ENCODE measurements around the gene CEBPZOS.

CEBPZOS gene

GRCh38 chr2:37171624-37171950, 24.7 kb upstream of the CEBPZOS start:
- Histone ChIP-seq H3K9ac (ENCODE audit: low read length) (no peak overlapping the region), H3K27me3 (ENCODE audit: control insufficient read depth in 1 of 2, insufficient read depth in 2 of 2, low read length in 2 of 2) (no peaks in the 10 kb centered on the region), H3K4me1 (ENCODE audit: insufficient read depth, low read length) (no peaks in the 10 kb centered on the region), H3K27ac (ENCODE audit: low read depth, low read length) (no peak overlapping the region), H3K36me3 (ENCODE audit: insufficient read depth, low read length) (no peaks in the 10 kb centered on the region), H3K4me3 (ENCODE audit: low read depth in 1 of 2, low read length in 2 of 2) (no peak overlapping the region), H3K9me3 (ENCODE audit: low read length) (no peaks in the 10 kb centered on the region)

- Histone ChIP-seq H3K9ac (ENCODE audit: low read length) (no peak overlapping the region), H3K4me3 (ENCODE audit: low read depth in 1 of 2, low read length in 2 of 2) (no peak overlapping the region), H3K36me3 (ENCODE audit: insufficient read depth, low read length) (no peaks in the 10 kb centered on the region), H3K9me3 (ENCODE audit: low read length) (no peaks in the 10 kb centered on the region), H3K27me3 (ENCODE audit: control insufficient read depth in 1 of 2, insufficient read depth in 2 of 2, low read length in 2 of 2) (no peaks in the 10 kb centered on the region), H3K27ac (ENCODE audit: low read depth, low read length) (no peak overlapping the region), H3K4me1 (ENCODE audit: insufficient read depth, low read length) (no peaks in the 10 kb centered on the region)
Observed at GRCh38 chr2:37173741-37174140, 22.6 kb upstream of the CEBPZOS start.

- H3K9me3 ChIP-seq (ENCODE audit: low read length), result no peaks in the 10 kb centered on the region
- no peak overlapping the region for H3K9ac ChIP-seq (ENCODE audit: low read length)
- no peaks in the 10 kb centered on the region for H3K36me3 ChIP-seq (ENCODE audit: insufficient read depth, low read length)
- H3K27ac ChIP-seq (ENCODE audit: low read depth, low read length), result no peak overlapping the region
- no peak overlapping the region for H3K4me3 ChIP-seq (ENCODE audit: low read depth in 1 of 2, low read length in 2 of 2)
- no peaks in the 10 kb centered on the region for H3K27me3 ChIP-seq (ENCODE audit: control insufficient read depth in 1 of 2, insufficient read depth in 2 of 2, low read length in 2 of 2)
- no peaks in the 10 kb centered on the region for H3K4me1 ChIP-seq (ENCODE audit: insufficient read depth, low read length)
Observed at GRCh38 chr2:37180006-37180639, 16.2 kb upstream of the CEBPZOS start.

- no peak overlapping the region for H3K9ac ChIP-seq (ENCODE audit: low read length)
- H3K4me1 ChIP-seq (ENCODE audit: insufficient read depth, low read length), result no peaks in the 10 kb centered on the region
- H3K36me3 ChIP-seq (ENCODE audit: insufficient read depth, low read length), result no peaks in the 10 kb centered on the region
- no peaks in the 10 kb centered on the region for H3K27me3 ChIP-seq (ENCODE audit: control insufficient read depth in 1 of 2, insufficient read depth in 2 of 2, low read length in 2 of 2)
- H3K27ac ChIP-seq (ENCODE audit: low read depth, low read length), result no peak overlapping the region
- H3K4me3 ChIP-seq (ENCODE audit: low read depth in 1 of 2, low read length in 2 of 2), result no peak overlapping the region
- no peaks in the 10 kb centered on the region for H3K9me3 ChIP-seq (ENCODE audit: low read length)
Observed at GRCh38 chr2:37180640-37181039, 15.7 kb upstream of the CEBPZOS start.

GRCh38 chr2:37181726-37182684, 14.3 kb upstream of the CEBPZOS start:
- H3K27ac ChIP-seq (ENCODE audit: low read depth, low read length), result no peak overlapping the region
- H3K4me1 ChIP-seq (ENCODE audit: insufficient read depth, low read length), result no peaks in the 10 kb centered on the region
- H3K9me3 ChIP-seq (ENCODE audit: low read length), result no peaks in the 10 kb centered on the region
- no peaks in the 10 kb centered on the region for H3K36me3 ChIP-seq (ENCODE audit: insufficient read depth, low read length)
- H3K27me3 ChIP-seq (ENCODE audit: control insufficient read depth in 1 of 2, insufficient read depth in 2 of 2, low read length in 2 of 2), result no peaks in the 10 kb centered on the region
- H3K4me3 ChIP-seq (ENCODE audit: low read depth in 1 of 2, low read length in 2 of 2), result no peak overlapping the region
- H3K9ac ChIP-seq (ENCODE audit: low read length), result no peak overlapping the region

GRCh38 chr2:37188570-37188969, 7.7 kb upstream of the CEBPZOS start, which contains the start of gene SULT6B1:
Gene SULT6B1 (minus strand): TSS chr2:37188670. CDS start chr2:37188640, 30 bp downstream.
- no peak within 1 kb of the TSS for H3K9ac ChIP-seq (ENCODE audit: low read length)
- H3K4me3 ChIP-seq (ENCODE audit: low read depth in 1 of 2, low read length in 2 of 2), result no peak within 1 kb of the TSS
- no peaks in the 10 kb centered on the region for H3K36me3 ChIP-seq (ENCODE audit: insufficient read depth, low read length)
- H3K27me3 ChIP-seq (ENCODE audit: control insufficient read depth in 1 of 2, insufficient read depth in 2 of 2, low read length in 2 of 2), result no peaks in the 10 kb centered on the region
- H3K27ac ChIP-seq (ENCODE audit: low read depth, low read length), result no peak within 1 kb of the TSS
- H3K4me1 ChIP-seq (ENCODE audit: insufficient read depth, low read length), result no peaks in the 10 kb centered on the region
- no peaks in the 10 kb centered on the region for H3K9me3 ChIP-seq (ENCODE audit: low read length)

- Histone ChIP-seq H3K4me1 (ENCODE audit: insufficient read depth, low read length) (no peaks in the 10 kb centered on the region), H3K27ac (ENCODE audit: low read depth, low read length) (no peak overlapping the region), H3K27me3 (ENCODE audit: control insufficient read depth in 1 of 2, insufficient read depth in 2 of 2, low read length in 2 of 2) (no peaks in the 10 kb centered on the region), H3K36me3 (ENCODE audit: insufficient read depth, low read length) (no peaks in the 10 kb centered on the region), H3K9ac (ENCODE audit: low read length) (no peak overlapping the region), H3K4me3 (ENCODE audit: low read depth in 1 of 2, low read length in 2 of 2) (no peak overlapping the region), H3K9me3 (ENCODE audit: low read length) (no peaks in the 10 kb centered on the region)
Observed at GRCh38 chr2:37189452-37190153, 6.7 kb upstream of the CEBPZOS start.

- no peak overlapping the region for H3K27ac ChIP-seq (ENCODE audit: low read depth, low read length)
Observed at GRCh38 chr2:37190290-37190689, 6.0 kb upstream of the CEBPZOS start.

GRCh38 chr2:37191253-37191652, 5.0 kb upstream of the CEBPZOS start:
- H3K9ac ChIP-seq (ENCODE audit: low read length), result no peak overlapping the region
- no peaks in the 10 kb centered on the region for H3K27me3 ChIP-seq (ENCODE audit: control insufficient read depth in 1 of 2, insufficient read depth in 2 of 2, low read length in 2 of 2)
- H3K4me1 ChIP-seq (ENCODE audit: insufficient read depth, low read length), result peaks cover 4% of the 10 kb centered on the region
- no peaks in the 10 kb centered on the region for H3K9me3 ChIP-seq (ENCODE audit: low read length)
- H3K36me3 ChIP-seq (ENCODE audit: insufficient read depth, low read length), result no peaks in the 10 kb centered on the region
- H3K27ac ChIP-seq (ENCODE audit: low read depth, low read length), result no peak overlapping the region
- H3K4me3 ChIP-seq (ENCODE audit: low read depth in 1 of 2, low read length in 2 of 2), result no peak overlapping the region

More at GRCh38 chr2:37190290-37190689, 6.0 kb upstream of the CEBPZOS start:
- Histone ChIP-seq H3K9me3 (ENCODE audit: low read length) (no peaks in the 10 kb centered on the region), H3K9ac (ENCODE audit: low read length) (no peak overlapping the region), H3K4me3 (ENCODE audit: low read depth in 1 of 2, low read length in 2 of 2) (no peak overlapping the region), H3K4me1 (ENCODE audit: insufficient read depth, low read length) (no peaks in the 10 kb centered on the region), H3K36me3 (ENCODE audit: insufficient read depth, low read length) (no peaks in the 10 kb centered on the region), H3K27me3 (ENCODE audit: control insufficient read depth in 1 of 2, insufficient read depth in 2 of 2, low read length in 2 of 2) (no peaks in the 10 kb centered on the region)

GRCh38 chr2:37191747-37192146, 4.5 kb upstream of the CEBPZOS start:
- H3K9ac ChIP-seq (ENCODE audit: low read length), result no peak overlapping the region

GRCh38 chr2:37192551-37192950, 3.7 kb upstream of the CEBPZOS start:
- H3K9me3 ChIP-seq (ENCODE audit: low read length), result no peaks in the 10 kb centered on the region
- no peaks in the 10 kb centered on the region for H3K36me3 ChIP-seq (ENCODE audit: insufficient read depth, low read length)
- no peak overlapping the region for H3K27ac ChIP-seq (ENCODE audit: low read depth, low read length)
- no peak overlapping the region for H3K4me3 ChIP-seq (ENCODE audit: low read depth in 1 of 2, low read length in 2 of 2)
- H3K9ac ChIP-seq (ENCODE audit: low read length), result no peak overlapping the region
- no peaks in the 10 kb centered on the region for H3K27me3 ChIP-seq (ENCODE audit: control insufficient read depth in 1 of 2, insufficient read depth in 2 of 2, low read length in 2 of 2)
- peaks cover 10% of the 10 kb centered on the region for H3K4me1 ChIP-seq (ENCODE audit: insufficient read depth, low read length)

More at GRCh38 chr2:37191747-37192146, 4.5 kb upstream of the CEBPZOS start:
- Histone ChIP-seq H3K4me3 (ENCODE audit: low read depth in 1 of 2, low read length in 2 of 2) (no peak overlapping the region), H3K36me3 (ENCODE audit: insufficient read depth, low read length) (no peaks in the 10 kb centered on the region), H3K27me3 (ENCODE audit: control insufficient read depth in 1 of 2, insufficient read depth in 2 of 2, low read length in 2 of 2) (no peaks in the 10 kb centered on the region), H3K9me3 (ENCODE audit: low read length) (no peaks in the 10 kb centered on the region), H3K4me1 (ENCODE audit: insufficient read depth, low read length) (peaks cover 4% of the 10 kb centered on the region), H3K27ac (ENCODE audit: low read depth, low read length) (no peak overlapping the region)

Data from muscle layer of colon (tissue), 2 donors.